ELF-1 (cell line): ENCODE data around the gene SMAD1.

ENCODE experiments used
- DNase-seq: peaks from one replicate; pipeline ENCODE4 v3.0.0-alpha.2; 2016; ENCODE audit warnings: low read depth, low spot score

The SMAD1 gene

DNA sequence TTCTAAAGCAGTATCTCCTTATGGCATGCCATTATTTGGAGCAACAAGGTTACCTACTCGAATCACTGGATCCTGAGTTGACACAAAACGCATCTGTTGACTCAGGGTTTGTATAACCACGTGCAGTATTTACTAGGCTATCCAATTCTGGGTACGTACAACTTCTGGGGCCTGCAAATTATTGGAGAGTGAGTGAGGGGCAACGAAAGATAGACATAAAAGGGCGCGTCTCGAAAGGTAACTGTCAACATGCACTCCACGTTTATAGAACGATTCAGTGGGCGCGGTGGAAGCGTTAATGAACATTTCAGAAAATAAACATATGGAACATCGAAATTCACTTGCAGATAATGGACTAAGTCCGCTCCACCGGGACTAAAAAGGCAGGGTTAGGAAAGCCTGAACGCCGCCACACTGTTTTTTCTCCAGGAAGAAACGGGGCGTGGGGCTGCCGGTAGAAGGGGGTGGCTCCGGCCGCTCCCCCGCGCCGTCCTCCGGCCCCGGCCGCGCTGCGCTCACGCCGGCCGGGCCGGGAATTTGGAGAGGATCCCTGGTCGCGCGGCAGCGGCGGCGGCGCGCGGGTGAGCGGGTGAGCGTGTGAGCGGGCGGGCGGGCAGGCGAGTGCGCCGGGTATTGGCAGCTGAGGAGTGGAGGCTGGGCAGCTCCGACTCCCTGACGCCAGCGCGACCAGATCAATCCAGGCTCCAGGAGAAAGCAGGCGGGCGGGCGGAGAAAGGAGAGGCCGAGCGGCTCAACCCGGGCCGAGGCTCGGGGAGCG is at the start of gene SMAD1:
TSS of gene SMAD1 (plus strand) at position 690 of the 778 bp plus-strand sequence. CDS start 32,761 bp downstream, outside the sequence.
- peak; percentile 76 for DNase-seq

GRCh38 chr4:145433684-145434083 is 48.0 kb upstream of the SMAD1 start:
- no peak for DNase-seq

DNA sequence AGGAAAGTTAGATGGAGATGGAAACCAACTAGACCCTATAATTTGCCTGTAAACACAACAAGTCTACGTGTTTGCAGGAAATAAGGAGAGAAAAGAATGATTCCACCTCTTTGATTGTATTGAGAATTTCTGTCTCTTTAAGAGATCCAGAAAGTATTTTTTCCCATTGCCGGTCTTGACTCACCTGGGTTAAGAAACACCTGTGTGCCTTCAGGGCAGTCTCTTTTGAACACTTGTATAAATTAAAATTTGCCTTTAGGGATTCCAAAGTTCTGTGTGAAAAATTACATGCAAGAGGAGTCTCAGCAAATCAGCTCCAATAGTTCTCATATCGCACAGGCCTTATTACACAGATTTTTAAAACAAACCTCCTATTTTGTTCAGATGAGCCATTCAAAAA is 46.0 kb upstream of the SMAD1 start:
- DNase-seq, result no peak

GRCh38 chr4:145436114-145436513 is 45.5 kb upstream of the SMAD1 start:
- DNase-seq, result no peak

DNA sequence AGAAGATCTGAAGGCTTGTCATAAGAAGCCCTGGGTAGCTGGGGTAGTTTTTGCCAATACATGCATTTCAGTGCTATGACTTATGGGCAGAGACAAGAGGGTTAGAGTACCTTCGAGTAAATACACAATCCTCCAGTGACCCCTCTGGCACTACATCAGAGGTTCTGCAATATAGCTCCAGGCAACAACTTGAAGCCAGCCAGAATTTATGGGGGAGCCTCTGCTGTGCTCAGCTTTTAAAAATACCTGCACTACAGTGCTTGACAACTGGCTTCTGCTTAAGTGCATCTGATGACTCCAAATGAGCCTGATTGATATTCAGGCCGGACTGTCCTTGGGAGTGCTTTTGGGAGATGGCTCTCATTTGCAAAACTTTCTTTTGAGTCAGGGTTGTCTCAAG is 44.9 kb upstream of the SMAD1 start:
- DNase-seq, result peak; percentile 7

GRCh38 chr4:145437466-145437865 is 44.2 kb upstream of the SMAD1 start:
- DNase-seq, result no peak

- no peak for DNase-seq
These were observed 43.4 kb upstream of the SMAD1 start for GRCh38 chr4:145438298-145438697.

DNA sequence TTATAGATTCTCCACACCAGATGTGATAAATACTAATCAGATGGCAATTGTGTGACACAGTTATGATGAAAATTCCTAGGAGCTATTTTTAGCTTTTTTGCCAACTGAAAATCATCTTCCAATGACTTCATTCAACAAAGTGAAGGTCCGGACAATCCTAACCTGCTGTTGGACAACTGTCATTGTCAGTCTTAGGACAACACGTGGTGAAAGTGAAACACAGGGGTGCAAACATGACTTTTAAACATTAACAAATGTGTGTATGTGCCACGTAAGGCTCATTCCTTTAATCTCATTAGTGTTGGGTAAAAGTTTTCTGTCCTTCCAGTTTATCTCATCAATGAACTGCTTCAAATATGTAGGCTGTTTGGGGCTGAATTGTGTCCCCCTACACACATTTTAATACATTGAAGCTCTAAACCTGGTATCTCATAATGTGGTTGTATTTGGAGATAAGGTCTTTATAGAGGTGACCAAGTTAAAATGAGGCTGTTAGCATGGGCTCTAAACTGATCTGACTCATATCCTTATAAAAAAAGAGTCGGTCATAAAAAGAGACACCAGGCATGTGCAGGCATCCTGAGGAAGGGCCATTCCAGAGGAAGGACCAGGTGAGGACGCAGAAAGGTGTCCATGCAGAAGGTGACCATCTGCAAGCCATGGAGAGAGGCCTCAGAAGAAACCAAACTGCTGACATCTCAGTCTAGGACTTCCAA is 41.2 kb upstream of the SMAD1 start:
- no peak for DNase-seq

DNA sequence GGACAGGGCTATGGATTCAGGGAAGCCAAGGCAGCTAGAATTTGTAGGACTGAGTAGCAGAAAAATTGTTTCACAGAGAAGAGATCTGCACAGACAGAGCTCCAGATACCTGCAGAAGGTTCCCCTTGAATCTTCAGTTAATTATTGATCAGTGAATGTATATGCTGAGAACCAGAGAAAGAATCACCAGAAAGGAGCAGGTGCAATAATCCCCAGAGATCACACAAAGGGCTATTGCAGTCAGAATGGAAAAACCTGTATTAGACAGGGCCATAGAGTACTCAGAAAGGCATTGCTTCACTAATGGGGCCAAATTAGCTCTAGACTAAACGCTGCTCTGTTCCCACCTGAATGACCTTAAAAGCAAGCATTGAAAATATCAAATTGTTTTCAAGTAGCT is 35.5 kb upstream of the SMAD1 start:
- DNase-seq, result no peak

DNA sequence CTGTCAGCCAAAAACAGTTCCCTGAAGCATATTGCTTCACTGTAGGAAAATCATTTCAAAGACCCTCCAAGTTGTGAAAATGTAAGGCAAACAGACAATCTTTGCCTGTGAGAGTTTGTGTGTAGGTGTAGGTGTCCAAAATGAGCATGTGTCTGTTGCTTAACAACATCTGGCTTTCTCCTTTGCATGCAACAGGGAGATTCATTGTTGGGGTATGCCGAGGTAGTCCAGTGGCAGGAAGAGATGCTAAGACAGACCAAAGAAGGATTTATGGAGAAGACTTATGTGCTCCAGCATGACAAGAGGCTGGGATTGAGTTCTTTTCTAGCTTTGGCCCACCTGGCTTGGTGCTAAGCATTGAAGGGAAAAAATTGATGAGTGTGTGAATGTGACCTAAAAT is 29.8 kb upstream of the SMAD1 start:
- no peak for DNase-seq

DNA sequence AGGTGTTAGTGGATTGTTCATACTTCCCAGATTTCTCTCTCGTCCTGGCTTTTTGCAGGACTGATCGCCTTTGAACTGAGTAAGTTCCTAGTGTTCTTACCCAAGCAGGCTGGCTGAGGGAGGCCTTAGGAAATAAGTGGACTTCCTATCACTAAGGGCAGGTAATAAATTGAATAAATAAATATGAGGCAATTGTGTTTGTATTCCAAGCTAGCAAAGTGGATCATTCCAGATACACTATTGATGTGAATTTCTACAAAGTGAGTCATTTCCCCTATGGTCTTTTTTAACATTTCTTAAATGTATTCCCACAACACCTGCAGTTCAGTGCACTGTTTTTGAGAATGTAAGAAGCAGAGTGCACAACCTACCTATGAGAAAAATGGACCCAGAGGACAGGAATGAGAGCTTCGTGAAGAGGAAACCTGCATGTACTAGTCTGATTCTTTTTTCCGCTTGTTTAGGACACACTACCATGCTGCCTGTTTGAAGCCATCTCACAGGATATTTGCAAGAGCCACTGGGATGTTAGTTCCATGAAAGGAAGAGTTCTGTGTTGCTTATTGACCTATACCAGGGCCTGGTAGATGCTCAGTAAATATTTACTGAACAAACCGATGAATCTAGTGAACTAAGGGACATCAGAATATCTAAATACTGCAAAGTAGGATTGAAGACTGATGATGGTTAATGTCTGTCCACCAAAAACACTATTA is 29.0 kb upstream of the SMAD1 start:
- DNase-seq, result no peak

GRCh38 chr4:145453163-145453520 is 28.5 kb upstream of the SMAD1 start:
- DNase-seq, result no peak

DNA sequence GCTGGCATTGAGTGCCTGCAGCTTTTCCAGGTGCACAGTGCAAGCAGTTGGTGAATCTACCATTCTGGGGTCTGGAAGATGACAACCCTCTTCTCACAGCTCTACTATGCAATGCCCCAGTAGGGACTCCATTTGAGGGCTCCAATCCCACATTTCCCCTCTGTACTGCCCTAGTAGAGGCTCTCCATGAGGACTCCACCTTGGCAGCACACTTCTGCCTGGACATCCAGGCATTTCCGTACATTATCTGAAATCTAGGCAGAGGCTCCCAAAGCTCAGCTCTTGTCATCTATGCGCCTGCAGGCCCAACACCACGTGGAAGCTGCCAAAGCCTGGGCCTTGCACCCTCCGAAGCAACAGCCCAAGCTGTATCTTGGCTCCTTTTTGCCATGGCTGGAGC is 8.4 kb upstream of the SMAD1 start:
- peak; percentile 20 for DNase-seq

DNA sequence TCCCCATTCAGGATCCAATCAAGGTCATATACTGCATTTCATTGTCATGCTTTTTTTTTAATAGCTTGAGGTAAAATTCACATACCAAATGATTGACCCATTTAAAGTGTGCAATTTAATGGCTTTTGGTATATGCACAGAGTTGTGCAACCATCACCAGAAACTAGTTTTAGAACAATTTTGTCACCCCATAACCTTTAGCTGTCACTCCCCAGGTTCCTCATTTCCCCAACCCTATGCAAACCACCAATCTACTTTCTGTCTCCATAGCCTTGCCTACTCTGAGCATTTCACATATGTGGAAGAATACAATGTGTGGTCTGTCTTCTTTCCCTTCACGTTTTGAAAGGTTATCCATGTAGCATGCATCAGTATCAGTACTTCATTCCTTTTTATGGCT is 1.4 kb upstream of the SMAD1 start:
- no peak for DNase-seq

DNA sequence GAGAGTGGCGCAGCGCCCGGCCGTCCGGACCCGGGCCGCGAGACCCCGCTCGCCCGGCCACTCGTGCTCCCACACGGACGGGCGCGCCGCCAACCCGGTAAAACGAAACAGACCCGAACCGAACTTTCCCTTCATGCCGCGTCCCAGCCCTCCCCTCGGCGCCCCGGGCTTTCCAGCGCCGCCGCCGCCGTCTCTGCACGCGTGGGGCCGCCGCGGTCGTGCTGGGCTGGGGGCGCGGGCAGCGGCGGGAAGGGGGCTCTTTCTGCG is 222 bp downstream of the SMAD1 start:
- DNase-seq, result no peak

DNA sequence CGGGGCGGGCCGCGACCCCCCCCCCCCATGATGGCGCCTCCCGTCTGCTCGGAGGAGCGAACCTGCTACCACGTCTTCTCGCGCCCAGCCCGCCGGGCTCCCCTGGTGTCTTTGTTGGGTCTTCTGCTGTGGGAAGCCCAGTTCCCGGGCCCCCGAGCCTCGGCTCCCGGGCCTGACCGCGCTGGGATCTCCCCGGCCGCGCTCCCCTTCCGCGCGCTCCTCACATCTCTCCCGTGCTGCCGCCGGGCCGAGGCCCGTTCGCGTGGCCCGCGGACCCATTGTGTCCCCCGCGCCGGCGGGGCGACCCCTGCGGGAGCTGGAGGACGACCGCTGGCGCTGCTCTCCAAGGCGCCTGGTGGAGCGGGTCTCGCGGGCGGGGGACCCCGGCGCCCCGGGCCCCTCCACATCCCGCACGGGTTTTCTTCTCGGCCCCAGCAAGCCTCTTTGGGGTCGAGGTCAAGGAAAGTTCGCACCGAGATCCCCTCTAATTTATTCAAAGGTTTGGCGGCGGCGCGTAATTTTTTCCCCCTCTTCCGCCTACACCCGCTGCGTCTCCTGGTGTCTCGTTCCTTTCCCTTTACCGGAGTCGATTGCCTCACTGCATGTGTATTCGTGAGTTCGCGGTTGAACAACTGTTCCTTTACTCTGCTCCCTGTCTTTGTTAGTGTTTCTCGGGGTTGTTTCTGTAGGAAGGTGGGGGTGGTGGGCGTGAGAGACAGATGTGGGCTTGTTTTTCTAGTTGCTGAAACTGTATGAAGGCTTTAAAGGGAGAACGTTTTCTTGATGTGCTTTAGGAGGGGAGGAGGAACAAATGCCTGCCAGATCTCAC is 770 bp downstream of the SMAD1 start:
- peak; percentile 81 for DNase-seq

- DNase-seq, result no peak
These were observed 1.9 kb downstream of the SMAD1 start for GRCh38 chr4:145483514-145483913.

- DNase-seq, result no peak
These were observed 2.7 kb downstream of the SMAD1 start for GRCh38 chr4:145484225-145484846.

DNA sequence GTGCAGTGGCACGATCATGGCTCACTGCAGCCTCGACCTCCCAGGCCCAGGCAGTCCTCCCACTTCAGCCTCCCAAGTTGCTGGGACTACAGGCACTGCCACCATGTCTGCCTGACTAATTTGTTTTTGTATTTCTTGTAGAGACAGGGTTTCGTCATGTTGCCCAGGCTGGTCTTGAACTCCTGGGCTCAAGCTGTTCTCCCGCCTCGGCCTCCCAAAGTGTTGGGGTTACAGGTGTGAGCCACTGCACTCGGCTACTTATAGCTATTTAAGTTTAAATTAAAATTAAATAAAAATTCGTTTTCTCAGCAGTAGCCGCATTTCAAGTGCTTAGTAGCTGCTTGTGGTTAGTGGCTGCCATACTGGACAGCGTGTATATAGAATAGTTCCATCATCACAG is 3.5 kb downstream of the SMAD1 start:
- DNase-seq, result no peak

DNA sequence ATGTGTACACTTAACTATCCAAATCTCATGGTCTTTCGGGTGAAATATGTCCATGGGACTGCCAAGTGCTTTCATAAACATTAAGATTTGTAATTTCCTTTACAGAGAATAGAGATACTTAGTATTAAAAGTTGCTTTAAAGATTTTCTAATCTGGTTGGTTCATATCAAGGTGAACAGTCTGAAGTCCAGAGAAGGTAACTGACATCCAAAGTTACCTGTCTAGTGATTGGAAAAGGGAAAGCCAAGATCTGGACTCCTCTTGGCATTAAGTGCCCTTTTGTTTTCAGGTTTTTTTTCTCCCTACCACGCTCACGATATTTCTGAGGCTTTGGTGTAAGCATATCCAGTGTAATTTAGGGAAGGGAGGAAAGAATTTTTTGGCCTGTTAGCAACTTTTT is 5.0 kb downstream of the SMAD1 start:
- DNase-seq, result no peak

DNA sequence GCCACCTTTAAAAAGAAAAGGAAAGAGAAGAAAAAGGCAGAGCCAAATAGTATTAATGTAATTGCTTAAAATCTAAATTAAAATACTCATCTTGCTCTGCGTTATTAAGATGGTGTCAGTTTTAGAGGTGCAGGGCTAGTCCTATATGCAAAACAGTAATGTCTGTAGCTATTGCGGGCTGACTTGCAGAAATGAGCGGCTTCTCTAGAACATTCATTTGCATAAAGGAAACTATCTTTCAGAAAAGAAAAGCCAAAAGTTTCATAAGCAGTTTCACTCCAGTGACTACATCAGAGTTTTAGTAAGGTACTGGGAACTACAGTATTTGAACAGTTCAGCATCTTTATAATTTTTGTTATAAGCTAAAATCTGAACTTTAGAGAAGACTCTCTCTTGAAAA is 6.0 kb downstream of the SMAD1 start:
- DNase-seq, result no peak

DNA sequence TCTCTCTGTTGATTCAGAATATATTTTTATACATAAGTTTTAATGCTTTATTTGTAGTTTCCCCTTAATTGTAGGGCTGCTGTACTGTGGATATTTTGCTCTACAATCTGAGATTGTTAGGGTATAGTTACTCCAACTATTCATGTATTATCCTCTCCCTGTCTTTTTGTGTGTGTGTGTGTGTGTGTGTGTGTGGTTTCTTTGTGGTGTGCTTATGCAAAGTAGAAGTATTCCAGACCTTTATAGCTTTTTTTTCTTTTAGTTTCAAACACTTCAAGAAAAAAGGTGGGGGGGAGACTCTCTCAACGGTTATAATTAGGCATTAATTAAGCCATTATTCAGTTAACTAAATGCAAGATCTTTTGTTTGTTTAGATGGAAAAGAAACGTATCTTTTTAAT is 6.7 kb downstream of the SMAD1 start:
- DNase-seq, result no peak
